ENCODE results near the gene HYAL2. TPM values are rescaled to one million over a fixed set of nuclear protein-coding genes. Genes with fewer than 3 reads are reported as not detected.
"Not testable (repeated sequence)": the region's sequence is repeated elsewhere in the genome, so short reads cannot be mapped to it uniquely, and the experiment has no call there.

Gene HYAL2
- total RNA-seq, 1 donor from 2014 or later = 82.3 TPM

DNA sequence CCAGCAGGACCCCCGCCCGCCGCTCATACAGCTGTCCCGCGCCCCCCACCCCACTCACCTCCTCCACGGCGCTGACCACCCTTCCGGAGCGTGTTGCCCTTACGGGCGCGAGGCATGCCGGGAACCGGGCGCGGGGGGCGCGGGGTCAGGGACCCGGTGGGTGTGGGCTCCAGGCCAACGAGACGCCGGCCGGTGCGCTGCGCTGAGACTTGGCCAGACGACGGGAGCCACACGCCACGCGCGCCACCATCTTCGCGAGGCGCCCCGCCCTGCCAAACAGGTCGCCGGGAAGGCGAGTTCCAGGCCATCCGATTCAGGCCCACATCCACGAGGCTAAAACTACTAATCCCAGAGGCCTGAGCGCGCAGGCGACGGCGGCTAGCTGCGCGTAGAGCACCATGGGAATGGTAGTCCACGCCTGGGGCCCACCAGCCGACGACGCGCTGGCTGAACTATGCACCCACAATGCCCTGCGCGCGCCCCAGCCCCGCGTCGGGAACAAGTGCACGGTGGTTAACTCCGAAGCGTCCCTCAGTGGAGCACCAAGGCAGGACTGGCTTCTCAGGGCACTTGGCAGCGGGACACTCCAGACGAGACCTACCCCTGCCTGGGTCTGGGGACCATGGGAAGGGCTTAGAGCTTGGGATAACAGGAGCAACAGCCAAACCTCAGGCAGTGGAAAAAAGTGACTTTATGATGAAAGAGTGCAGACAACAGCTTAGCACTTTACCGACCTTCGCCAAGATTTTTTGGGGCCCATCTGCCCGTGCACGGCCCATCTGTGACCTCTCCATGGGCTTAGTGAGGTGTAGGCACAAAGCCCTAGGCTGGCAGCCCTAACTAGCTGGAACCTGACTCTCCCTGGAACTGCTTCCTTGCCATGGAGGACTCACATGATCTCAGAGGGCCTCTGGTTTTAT, 30.1 kb downstream of the HYAL2 start, which contains the start of gene IFRD2:
IFRD2 (minus strand) TSS at position 271 of the 920 bp plus-strand sequence; CDS start at position 116, 155 bp downstream.
- DNase-seq (ENCODE audit: low read depth) = peak; percentile 93

DNA sequence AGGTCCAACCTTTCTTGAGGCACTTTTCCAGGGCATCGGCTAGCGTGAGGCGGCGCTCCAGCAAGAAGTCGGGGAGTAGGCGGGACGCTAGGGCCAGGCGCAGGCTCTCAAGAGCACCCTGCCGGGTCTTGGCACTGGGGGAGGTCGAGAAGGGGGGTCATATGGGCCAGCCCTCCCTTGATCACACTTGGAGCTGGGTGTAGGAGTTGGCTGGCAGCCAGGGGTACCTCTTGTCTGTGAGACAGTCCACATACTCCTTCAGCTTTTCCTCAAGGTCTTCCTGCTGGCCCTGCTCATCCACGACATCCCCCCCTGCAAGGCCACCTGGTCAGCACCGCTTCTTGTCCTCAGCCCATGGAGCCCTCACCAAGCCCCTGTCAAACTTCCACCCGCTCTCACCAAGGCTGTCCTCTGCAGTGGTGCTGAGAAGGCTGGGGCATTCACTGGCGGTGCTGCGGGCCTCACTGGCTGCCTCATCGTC, 32.3 kb downstream of the HYAL2 start:
- no peak for DNase-seq (ENCODE audit: low read depth)

DNA sequence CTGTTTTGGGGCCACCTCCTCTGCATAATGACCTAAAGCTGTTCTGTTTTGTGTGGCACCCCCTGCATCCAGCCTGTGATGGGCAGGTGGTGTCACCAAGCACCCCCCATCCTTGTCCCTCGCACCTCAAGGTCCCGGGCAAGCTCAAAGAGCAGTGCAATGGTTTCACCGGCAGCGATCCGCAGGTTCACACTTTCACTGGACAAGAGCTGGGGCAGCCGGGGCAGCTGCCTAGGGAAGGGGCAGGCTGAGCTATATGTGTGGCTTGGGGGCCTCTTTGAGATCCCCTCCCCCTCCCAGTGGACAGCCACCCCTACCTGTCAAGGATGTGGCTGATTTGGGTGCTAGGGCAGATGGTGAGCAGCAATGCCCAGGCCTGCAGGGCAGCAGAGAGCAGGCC, 33.4 kb downstream of the HYAL2 start:
- no peak for DNase-seq (ENCODE audit: low read depth)

DNA sequence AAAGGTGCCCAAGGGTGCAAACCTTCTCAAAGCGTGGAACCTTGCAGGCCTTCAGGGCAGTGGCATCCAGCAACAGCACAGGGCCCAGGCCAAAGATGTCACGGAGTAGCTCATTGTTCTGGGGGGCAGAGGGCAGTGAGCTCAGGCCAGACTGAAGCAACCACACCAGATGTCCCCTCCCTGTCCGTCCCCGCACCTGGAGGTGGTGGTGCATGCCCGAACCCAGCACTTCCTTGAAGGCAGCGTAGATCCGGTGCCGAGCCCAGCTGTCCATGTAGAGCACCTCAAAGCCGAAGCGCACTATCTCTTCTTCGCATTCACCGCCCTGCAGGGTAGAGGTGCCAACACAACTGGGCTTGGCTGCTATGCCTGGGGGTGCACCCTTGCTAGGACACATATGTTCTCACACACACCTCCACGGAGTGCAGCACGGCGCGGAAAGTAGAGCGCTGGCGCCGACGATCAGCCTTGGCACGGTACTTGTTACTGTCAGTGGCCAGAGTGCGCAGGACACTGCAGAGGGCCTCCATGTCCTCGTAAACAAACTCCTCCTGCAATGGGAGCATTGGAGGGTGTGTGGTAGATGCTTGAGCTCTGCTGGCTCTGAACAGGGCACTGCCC, 34.0 kb downstream of the HYAL2 start:
- DNase-seq (ENCODE audit: low read depth) = no peak

DNA sequence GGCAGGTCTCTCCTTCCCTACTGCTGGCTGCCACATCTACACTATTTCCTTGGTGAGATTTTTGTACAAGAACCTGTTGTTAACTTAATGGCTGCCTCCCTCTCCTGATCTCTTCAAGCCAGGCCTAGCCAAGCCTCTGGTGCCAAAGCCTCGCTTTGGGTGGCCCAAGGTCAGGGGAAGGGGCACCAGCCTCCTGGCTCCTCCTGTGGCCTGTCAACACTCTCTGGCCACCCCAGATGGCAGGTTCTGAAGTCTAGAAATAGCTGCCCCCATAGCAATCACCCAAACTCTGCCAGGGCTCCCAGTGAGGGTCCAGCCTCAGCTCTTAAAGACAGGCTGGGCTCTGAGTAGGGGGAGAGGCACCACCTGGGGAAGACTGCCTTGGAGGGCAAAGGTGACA, 35.3 kb downstream of the HYAL2 start:
- DNase-seq (ENCODE audit: low read depth) = no peak

DNA sequence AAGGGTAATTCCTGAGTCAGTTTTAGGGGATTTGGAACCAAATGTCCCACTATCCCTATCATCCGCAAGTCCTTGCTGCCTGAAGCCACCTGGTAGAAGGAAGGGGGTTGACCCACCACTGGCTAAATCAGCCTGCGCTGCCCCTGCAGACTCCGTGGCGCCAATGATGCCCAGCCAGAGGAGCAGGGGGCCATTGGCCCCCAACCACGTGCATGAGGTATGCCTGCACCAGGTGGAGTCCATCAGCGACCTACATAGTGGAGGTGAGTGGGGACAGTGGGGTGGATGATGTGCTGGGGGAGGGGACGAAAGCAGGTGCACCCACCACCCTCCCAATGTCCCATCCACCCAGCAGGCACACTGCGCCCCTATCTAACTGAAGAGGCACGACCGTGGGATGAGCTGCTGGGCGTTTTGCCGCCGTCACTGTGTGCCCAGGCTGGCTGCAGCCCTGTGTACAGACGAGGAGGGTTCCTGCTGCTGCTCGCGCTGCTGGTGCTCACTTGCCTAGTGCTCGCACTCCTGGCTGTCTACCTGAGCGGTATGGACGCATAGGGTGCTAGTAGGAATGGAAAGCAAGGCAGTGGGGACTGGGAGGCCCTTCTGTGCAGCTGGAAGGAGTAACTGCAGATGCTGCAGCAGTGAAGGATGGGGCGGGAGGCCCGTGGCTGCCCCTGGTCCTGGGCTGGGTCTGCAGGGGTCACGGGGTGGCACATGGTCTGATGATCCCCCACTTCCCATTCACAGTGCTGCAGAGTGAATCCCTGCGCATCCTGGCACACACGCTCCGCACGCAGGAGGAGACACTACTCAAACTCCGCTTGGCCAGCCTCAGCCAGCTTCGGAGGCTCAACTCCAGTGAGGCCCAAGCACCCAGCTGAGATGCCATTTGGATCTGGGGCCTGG, 36.0 kb downstream of the HYAL2 start:
- no peak for DNase-seq (ENCODE audit: low read depth)

DNA sequence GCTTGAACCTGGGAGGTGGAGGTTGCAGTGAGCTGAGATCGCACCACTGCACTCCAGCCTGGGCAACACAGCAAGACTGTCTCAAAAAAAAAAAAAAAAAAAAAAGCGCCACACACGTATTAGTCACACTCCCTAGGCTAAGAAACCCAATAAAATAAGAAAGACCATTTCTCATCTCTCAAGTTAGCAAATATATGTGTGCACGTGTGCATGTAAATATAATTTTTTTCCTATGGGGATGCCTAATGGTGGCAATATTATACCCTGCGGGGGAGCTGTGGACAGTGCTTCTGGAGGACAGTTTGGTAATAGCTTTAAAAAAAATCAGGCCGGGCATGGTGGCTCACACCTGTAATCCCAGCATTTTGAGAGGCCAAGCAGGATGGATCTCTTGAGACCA, 38.4 kb downstream of the HYAL2 start:
- DNase-seq (ENCODE audit: low read depth) = not testable (repeated sequence)

DNA sequence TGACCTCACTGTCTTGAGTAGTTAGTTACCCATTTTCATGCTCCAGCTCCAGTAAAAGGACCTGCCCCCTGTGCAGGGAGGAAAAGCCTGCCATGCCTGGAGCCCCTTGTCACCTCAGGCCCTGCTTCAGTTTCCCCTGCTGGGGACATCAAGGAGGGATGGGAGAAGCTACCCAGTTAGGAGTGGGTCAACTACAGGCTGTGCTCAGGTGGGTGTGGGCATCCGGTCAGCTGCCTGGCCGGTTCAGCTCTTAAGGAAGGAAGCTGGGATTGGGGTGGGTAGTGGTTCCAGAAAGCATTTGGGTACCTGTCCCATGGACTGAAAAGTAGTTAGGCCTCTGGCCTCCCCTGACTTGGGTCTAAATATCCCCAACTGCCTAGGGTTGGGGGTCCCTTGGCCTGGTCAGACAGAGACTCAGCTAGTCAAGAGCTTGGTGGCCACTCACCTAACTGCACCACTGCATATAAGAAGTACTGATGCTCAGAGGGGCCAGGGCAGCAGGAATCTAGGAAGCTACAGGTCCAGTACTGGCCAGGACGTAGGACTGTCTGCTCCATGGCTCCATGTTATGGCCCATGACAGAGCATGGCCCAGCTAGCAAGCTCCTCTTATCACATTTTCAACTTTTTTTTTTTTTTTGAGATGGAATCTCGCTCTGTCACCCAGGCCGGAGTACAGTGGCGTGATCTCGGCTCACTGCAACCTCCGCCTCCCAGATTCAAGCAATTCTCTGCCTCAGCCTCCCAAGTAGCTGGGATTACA, 43.1 kb downstream of the HYAL2 start:
- no peak for DNase-seq (ENCODE audit: low read depth)

DNA sequence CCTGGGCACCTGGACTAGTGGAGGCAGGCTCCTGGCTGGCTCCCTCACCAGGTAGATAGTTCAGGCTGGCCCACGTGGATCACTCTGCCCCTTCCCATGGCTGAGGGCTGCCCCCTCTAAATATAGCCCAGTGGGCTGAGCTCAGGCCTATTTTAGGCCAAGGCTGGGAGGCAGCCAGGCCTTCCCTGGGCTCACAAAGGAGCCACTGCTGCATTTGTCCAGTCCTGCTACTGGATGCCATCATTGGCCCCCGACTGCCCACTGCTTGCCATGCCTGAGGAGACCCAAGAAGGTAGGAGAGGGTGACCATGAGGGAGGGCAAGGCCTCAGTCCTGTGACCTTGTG, 43.7 kb downstream of the HYAL2 start, which contains the start of gene LSMEM2:
LSMEM2 (plus strand) TSS at position 208 of the 345 bp plus-strand sequence; CDS start at position 235, 27 bp downstream.
- DNase-seq (ENCODE audit: low read depth) = no peak

DNA sequence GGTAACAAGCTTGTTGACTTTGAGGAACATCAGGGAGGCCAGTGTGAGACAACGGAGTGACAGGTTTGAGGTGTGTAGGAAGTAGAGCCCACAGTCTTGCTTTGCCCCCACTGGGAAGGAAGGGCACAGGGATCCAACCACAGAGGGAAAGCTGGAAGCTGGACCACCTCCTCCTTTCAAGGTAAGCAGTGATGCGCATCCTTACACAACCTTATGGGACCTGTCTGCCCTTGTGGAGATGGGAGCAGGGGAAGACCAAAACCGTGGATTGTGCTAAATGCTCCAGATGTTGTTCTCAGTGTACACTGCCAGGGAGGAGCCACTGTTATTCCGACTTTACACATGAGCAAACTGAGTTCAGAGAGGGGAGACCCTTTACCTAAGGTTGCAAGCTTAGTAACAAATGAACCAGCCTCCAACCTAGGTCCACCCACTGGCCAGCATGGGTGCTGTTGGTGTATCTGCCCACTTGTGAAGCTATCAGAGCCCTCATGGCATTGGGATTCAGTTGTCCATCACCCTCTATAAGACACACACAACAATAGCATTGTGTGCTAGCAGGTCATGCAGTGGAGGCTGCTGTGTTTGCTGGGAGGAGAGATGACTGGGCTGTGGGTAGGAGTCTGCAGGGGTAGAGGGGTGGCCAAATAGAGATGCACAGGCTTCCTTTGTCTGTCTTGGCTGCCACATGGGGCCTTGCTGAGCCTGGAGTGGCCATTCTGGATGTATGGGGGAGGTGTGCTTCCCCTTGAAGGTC, 44.2 kb downstream of the HYAL2 start:
- no peak for DNase-seq (ENCODE audit: low read depth)

DNA sequence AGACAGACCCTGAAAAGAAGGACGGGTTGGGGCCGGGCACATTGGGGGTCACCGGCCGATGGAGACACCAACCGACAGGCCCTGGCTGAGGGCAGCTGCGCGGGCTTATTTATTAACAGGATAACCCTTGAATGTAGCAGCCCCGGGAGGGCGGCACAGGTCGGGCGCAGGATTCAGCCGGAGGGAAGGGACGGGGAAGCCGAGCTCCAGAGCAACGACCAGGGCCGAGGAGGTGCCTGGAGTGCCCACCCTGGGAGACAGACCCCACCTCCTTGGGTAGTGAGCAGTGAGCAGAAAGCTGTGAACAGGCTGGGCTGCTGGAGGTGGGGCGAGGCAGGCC, 45.8 kb downstream of the HYAL2 start:
- DNase-seq (ENCODE audit: low read depth) = no peak

DNA sequence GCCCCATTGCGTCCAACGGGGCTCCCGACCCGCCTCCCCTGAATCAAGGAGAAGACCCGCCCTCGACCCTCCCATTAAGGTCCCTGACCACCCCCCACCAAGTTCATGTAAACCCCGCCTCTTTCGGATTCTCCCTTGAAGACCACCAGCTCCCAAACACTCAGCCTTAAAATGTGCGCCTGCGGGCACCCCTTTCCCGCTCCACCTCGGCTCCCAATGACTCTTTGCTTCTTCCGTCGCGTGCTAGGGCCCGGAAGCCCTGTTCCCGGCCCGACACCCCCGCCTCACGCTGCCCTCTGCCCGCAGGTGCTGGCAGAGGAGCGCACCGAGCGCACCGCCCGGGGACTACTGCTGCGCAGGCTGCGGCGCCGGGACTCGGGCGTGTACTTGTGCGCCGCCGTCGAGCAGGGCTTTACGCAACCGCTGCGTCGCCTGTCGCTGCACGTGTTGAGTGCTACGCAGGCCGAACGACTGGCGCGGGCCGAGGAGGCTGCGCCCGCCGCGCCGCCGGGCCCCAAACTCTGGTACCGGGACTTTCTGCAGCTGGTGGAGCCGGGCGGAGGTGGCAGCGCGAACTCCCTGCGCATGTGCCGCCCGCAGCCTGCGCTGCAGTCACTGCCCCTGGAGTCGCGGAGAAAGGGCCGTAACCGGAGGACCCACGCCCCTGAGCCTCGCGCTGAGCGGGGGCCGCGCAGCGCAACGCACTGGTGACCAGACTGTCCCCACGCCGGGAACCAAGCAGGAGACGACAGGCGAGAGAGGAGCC, 46.4 kb downstream of the HYAL2 start:
- no peak for DNase-seq (ENCODE audit: low read depth)

DNA sequence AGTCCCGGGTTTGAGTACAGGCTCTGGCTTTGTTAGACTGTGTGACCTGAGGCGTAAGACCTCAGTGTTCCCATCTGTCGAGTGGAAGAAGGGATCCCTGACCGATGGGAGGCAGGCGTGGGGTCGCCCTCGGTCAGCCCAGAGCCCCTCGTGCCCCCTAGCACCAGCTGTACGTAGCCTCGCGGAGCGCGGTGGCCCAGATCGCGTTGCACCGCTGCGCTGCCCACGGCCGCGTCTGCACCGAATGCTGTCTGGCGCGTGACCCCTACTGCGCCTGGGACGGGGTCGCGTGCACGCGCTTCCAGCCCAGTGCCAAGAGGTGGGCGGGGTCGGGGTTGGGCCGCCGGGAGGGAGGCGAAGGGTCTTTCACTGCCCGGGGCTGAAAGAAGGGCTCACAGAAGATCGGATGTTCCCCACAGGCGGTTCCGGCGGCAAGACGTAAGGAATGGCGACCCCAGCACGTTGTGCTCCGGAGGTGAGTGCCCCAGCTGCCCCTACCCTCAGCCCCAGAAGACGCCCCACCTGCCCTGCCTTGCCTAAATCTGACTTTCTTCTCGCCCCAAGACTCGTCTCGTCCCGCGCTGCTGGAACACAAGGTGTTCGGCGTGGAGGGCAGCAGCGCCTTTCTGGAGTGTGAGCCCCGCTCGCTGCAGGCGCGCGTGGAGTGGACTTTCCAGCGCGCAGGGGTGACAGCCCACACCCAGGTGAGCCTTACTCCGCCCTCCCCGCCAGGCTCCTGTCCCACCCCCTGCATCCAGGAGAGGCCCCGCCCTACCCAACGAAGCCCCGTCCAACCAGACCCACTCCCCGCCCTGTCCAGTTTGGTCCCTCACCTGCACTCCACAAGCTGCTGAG, 47.2 kb downstream of the HYAL2 start:
- DNase-seq (ENCODE audit: low read depth) = no peak

DNA sequence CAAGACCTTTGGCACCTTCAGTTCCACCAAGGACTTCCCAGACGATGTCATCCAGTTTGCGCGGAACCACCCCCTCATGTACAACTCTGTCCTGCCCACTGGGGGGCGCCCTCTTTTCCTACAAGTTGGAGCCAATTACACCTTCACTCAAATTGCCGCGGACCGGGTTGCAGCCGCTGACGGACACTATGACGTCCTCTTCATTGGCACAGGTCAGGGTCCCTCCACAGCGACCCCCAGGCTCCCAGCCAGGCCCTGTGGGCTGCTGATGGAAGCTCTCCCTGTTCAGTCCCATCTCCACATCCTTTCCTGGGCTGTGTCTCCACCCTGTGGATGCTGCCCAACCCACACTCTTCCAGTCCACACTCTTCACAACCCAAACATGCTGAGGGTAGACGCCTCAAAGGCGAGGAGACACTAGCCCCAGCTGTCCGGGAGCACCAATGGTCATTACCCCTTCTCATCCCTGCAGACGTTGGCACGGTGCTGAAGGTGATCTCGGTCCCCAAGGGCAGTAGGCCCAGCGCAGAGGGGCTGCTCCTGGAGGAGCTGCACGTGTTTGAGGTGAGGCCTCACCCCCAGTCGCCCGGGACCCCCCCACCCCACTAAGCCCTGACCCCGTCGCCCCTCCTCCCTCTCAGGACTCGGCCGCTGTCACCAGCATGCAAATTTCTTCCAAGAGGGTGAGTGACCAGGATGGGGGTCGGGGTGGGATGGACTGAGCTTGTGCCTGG, 48.0 kb downstream of the HYAL2 start:
- no peak for DNase-seq (ENCODE audit: low read depth)

DNA sequence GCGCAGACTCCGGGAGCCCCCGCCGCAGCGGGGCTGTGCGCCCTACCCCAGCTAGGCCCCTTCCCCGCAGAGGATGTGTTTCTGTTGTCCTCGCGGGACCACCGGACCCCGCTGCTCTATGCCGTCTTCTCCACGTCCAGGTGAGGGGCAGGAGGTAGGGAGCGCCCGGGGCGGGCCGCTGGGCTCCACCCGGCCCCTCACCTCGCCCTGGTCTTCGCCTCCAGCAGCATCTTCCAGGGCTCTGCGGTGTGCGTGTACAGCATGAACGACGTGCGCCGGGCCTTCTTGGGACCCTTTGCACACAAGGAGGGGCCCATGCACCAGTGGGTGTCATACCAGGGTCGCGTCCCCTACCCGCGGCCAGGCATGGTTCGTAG, 48.9 kb downstream of the HYAL2 start:
- DNase-seq (ENCODE audit: low read depth) = no peak

DNA sequence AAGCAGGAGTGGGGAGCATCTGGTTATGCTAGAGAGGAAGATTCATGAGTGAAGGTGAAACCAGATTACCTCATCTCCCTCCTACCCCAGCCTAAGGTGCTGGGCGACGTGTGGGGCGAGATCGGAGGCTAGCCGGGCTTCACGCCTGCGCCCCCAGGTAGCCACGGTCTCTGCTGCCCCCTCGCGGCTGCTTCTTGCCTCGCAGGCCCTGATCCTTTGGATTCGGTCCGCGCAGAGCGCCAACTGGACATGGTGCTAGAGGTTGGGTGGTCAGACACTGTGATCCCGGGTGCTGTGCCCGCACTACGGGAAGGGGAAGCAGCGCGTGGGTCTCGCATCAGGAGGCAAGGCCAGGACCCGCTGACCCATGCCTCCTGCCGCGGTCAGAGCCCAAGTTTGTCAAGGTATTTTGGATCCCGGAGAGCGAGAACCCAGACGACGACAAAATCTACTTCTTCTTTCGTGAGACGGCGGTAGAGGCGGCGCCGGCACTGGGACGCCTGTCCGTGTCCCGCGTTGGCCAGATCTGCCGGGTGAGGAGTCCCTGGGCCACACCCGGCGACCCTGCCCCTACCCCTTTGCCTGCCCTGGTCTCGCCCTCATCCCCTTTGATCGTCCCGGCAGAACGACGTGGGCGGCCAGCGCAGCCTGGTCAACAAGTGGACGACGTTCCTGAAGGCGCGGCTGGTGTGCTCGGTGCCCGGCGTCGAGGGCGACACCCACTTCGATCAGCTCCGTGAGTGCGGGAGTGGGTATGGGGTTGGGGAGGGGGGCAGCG, 49.4 kb downstream of the HYAL2 start:
- peak; percentile 45 for DNase-seq (ENCODE audit: low read depth)

DNA sequence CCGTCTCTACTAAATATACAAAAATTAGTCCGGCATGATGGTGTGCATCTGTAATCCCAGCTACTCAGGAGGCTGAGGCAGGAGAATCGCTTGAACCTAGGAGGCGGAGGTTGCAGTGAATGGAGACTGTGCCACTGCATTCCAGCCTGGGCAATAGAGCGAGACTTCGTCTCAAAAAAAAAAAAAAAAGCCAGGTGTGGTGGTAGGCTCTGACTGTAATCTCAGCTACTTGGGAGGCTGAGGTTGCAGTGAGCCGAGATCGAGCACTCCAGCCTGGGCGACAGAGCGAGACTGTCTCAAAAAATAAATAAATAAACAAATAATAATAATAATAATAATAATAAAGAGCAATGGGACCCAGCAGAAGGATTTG, 50.0 kb downstream of the HYAL2 start:
- DNase-seq (ENCODE audit: low read depth) = not testable (repeated sequence)

Data from renal cortical epithelial cell (primary cell).